ENCODE measurements around the gene SUDS3. TPM values are rescaled to one million over a fixed set of nuclear protein-coding genes. Genes with fewer than 3 reads are reported as not detected.

SUDS3 gene
- polyA plus RNA-seq, 1 donor from 2014 or later: 67.9 TPM

DNA sequence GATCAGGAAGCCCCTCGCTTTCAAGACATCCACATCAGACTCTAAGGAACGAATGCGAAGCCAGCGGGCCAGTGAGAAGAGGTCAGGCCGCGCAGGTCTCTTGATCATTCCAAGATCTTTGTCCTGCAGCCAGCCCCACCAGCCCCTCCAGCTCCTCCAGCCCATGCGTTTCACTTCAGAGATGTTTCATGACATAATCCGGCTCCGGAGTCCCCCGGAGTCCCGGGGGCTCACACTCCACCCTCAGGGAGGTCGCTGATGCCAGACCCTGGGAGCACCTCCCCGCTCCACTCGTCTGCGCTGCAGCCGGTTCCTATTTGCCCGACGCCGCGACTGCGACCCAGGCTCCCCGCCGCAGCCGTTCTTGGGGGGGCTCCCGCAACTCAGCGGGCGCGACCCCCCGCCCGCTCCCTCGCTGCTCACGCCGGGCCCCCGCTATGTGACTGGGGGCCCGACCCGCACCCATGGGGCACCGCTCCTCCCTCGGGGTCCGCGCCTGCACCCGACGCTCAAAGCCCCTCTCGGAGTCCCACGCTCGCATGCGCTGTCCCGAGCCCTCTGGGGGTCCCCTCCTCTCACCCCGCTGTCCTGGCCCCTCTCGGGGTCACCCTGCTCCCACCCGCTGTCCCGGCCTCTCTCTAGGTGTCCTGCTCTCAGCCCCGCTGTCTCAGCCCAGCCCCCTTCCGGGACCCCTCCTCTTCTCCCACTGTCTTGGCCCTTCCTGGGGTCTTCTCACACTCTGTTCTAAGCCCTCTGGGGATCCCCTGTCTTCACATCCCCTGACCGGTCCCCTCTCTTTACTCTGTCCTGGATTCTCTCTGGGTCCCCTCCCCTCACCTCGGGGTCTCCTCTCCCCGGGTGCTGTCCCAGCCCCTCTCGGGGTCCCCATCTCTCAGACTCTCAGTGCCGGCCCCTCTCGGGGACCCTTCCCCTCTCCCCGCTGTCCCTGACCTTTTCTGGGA lies 4.8 kb upstream of the SUDS3 start:
- no peaks in the 10 kb centered on the region for H3K9me3 ChIP-seq (ENCODE audit: low read length)
- no peak overlapping the region for H2AFZ ChIP-seq (ENCODE audit: low read depth, low read length)
- no peaks in the 10 kb centered on the region for H3K9me2 ChIP-seq (ENCODE audit: insufficient read depth, low read length)
- TF ChIP-seq TAF1 (IDR thresholded peaks at IDR 0.05; ENCODE audit: low read depth) (no peak), MXI1 (conservative IDR thresholded peaks at IDR 0.05; ENCODE audit: poor library complexity, severe bottlenecking) (no peak), SMC3 (conservative IDR thresholded peaks at IDR 0.05; ENCODE audit: poor library complexity) (no peak), EP300 (conservative IDR thresholded peaks at IDR 0.05; ENCODE audit: poor library complexity, severe bottlenecking) (no peak), POLR2AphosphoS5 (IDR thresholded peaks at IDR 0.05) (no peak), EZH2 (IDR thresholded peaks at IDR 0.05; ENCODE audit: borderline replicate concordance, insufficient read depth, low read length, poor library complexity, severe bottlenecking) (peak; percentile 22)
- TF ChIP-seq, protein P1, sequence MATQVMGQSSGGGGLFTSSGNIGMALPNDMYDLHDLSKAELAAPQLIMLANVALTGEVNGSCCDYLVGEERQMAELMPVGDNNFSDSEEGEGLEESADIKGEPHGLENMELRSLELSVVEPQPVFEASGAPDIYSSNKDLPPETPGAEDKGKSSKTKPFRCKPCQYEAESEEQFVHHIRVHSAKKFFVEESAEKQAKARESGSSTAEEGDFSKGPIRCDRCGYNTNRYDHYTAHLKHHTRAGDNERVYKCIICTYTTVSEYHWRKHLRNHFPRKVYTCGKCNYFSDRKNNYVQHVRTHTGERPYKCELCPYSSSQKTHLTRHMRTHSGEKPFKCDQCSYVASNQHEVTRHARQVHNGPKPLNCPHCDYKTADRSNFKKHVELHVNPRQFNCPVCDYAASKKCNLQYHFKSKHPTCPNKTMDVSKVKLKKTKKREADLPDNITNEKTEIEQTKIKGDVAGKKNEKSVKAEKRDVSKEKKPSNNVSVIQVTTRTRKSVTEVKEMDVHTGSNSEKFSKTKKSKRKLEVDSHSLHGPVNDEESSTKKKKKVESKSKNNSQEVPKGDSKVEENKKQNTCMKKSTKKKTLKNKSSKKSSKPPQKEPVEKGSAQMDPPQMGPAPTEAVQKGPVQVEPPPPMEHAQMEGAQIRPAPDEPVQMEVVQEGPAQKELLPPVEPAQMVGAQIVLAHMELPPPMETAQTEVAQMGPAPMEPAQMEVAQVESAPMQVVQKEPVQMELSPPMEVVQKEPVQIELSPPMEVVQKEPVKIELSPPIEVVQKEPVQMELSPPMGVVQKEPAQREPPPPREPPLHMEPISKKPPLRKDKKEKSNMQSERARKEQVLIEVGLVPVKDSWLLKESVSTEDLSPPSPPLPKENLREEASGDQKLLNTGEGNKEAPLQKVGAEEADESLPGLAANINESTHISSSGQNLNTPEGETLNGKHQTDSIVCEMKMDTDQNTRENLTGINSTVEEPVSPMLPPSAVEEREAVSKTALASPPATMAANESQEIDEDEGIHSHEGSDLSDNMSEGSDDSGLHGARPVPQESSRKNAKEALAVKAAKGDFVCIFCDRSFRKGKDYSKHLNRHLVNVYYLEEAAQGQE (IDR thresholded peaks at IDR 0.05; ENCODE audit: borderline replicate concordance): no peak
- TF ChIP-seq, protein P2, sequence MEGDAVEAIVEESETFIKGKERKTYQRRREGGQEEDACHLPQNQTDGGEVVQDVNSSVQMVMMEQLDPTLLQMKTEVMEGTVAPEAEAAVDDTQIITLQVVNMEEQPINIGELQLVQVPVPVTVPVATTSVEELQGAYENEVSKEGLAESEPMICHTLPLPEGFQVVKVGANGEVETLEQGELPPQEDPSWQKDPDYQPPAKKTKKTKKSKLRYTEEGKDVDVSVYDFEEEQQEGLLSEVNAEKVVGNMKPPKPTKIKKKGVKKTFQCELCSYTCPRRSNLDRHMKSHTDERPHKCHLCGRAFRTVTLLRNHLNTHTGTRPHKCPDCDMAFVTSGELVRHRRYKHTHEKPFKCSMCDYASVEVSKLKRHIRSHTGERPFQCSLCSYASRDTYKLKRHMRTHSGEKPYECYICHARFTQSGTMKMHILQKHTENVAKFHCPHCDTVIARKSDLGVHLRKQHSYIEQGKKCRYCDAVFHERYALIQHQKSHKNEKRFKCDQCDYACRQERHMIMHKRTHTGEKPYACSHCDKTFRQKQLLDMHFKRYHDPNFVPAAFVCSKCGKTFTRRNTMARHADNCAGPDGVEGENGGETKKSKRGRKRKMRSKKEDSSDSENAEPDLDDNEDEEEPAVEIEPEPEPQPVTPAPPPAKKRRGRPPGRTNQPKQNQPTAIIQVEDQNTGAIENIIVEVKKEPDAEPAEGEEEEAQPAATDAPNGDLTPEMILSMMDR (IDR thresholded peaks at IDR 0.05; ENCODE audit: poor library complexity, severe bottlenecking): no peak
- H3K4me2 ChIP-seq (ENCODE audit: low read length): peak overlapping the region; percentile 52
- H3F3A ChIP-seq (ENCODE audit: insufficient read depth, low read length, poor library complexity, severe bottlenecking): no peaks in the 10 kb centered on the region
- no peak overlapping the region for H3K27ac ChIP-seq (ENCODE audit: low read length)
- no peaks in the 10 kb centered on the region for H3K79me2 ChIP-seq (replicated peaks; ENCODE audit: insufficient read depth, low read length)
- peaks cover 25% of the 10 kb centered on the region for H3K27me3 ChIP-seq (ENCODE audit: insufficient read depth, low read depth, low read length)
- H3K36me3 ChIP-seq (ENCODE audit: insufficient read depth, low read length): no peaks in the 10 kb centered on the region
- peak overlapping the region; percentile 91 for H3K4me3 ChIP-seq (ENCODE audit: low read length)
- H3K9ac ChIP-seq (ENCODE audit: low read length): peak overlapping the region; percentile 58
- no peaks in the 10 kb centered on the region for H4K20me1 ChIP-seq (ENCODE audit: insufficient read depth)

DNA sequence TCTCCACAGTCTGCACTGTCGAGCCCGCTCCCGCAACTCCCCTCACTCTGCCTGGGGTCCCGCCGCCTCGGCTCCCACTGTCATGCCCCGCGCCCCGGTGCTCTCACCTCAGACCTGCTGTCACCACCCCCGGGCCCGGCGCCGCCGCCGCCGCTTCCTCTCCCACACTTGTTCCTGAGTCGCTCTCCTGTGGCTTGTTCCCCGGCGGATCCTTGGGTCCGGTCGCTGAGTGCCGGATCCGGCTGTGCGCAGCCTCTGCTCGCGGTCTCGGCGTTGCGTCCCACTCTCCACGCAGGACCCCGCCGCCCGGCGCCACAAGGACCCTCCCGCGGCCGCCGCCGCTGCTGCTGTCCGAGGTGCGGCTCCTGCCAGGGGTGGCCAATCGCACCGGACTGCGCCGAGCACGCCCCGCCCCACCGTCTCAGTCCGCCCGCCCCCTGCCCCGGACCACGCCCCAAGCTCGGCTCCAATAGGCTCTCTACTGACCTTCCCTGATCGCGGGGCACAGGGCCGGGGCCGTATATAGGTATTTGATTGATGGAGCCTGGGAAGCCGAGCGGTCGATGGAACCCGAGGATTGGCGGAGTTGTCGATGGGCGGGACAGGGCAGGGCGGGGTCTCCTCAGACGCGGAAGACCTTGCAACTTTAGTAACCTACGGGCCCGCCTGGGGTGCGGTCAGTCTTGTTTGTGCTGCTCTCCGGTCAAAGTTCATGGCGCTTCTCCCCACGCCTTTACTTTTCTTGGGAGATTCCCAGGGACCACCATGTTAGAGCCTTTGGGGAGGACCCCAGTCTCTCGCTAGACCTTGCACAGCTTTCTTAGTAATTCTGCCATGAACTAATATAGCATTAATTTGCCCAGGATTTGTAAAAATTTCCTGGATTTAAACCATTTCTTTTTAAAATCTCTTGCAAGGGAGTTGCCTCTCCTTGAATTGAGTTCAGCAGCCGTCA lies 3.5 kb upstream of the SUDS3 start, which contains the start of gene TAOK3:
Gene TAOK3, minus strand, starts transcription at position 367 of the 955 bp plus-strand sequence. CDS start 117,340 bp downstream, outside the sequence.
- H3K27me3 ChIP-seq (ENCODE audit: insufficient read depth, low read depth, low read length): peaks cover 25% of the 10 kb centered on the region
- H3K9me2 ChIP-seq (ENCODE audit: insufficient read depth, low read length): no peaks in the 10 kb centered on the region
- H3K36me3 ChIP-seq (ENCODE audit: insufficient read depth, low read length): no peaks in the 10 kb centered on the region
- no peaks in the 10 kb centered on the region for H4K20me1 ChIP-seq (ENCODE audit: insufficient read depth)
- TF ChIP-seq, protein P2 (IDR thresholded peaks at IDR 0.05; ENCODE audit: poor library complexity, severe bottlenecking): no peak
- TF ChIP-seq EZH2 (IDR thresholded peaks at IDR 0.05; ENCODE audit: borderline replicate concordance, insufficient read depth, low read length, poor library complexity, severe bottlenecking) (no peak), RAD21 (conservative IDR thresholded peaks at IDR 0.05) (peak; percentile 46), TAF1 (IDR thresholded peaks at IDR 0.05; ENCODE audit: low read depth) (no peak), MXI1 (conservative IDR thresholded peaks at IDR 0.05; ENCODE audit: poor library complexity, severe bottlenecking) (peak; percentile 74), SMC3 (conservative IDR thresholded peaks at IDR 0.05; ENCODE audit: poor library complexity) (peak; percentile 46), EP300 (conservative IDR thresholded peaks at IDR 0.05; ENCODE audit: poor library complexity, severe bottlenecking) (no peak), POLR2AphosphoS5 (IDR thresholded peaks at IDR 0.05) (peak; percentile 52)
- TF ChIP-seq, protein P1 (IDR thresholded peaks at IDR 0.05; ENCODE audit: borderline replicate concordance): no peak
- H3K27ac ChIP-seq (ENCODE audit: low read length): no peak within 1 kb of the TSS
- peak within 1 kb of the TSS; percentile 91 for H3K4me3 ChIP-seq (ENCODE audit: low read length)
- H3K4me2 ChIP-seq (ENCODE audit: low read length): peak within 1 kb of the TSS; percentile 59
- peaks cover 9% of the 10 kb centered on the region for H3K79me2 ChIP-seq (replicated peaks; ENCODE audit: insufficient read depth, low read length)
- H3F3A ChIP-seq (ENCODE audit: insufficient read depth, low read length, poor library complexity, severe bottlenecking): no peaks in the 10 kb centered on the region
- H2AFZ ChIP-seq (ENCODE audit: low read depth, low read length): peak within 1 kb of the TSS; percentile 80
- H3K9me3 ChIP-seq (ENCODE audit: low read length): no peaks in the 10 kb centered on the region
- H3K9ac ChIP-seq (ENCODE audit: low read length): peak within 1 kb of the TSS; percentile 58

Measured in neural cell (in vitro differentiated cells).